DND-41 (cell line): ENCODE data around the gene PRKAG2.

ENCODE experiments used
- ATAC-seq: fragments of 200-7000 bp; cut with Tn5 transposase; 3 replicates; pipeline ENCODE4 v1.9.1; 2021; ENCODE audit warnings: low read depth; ENCODE audit not compliant: insufficient read depth
- DNase-seq: peaks from one replicate; pipeline ENCODE4 v3.0.0-alpha.2; 2020
- H2AFZ ChIP-seq: 2 replicates; pipeline ENCODE4 v1.6.0; 2012; ENCODE audit warnings: low read depth, low read length
- H3K27ac ChIP-seq: 2 replicates; pipeline ENCODE4 v1.5.1; 2012; ENCODE audit warnings: low read length, inconsistent platforms
- H3K27me3 ChIP-seq: fragments of 200-600 bp; sonication (generic); 2 replicates; pipeline ENCODE4 v1.6.0; 2012; ENCODE audit warnings: low read length, mild to moderate bottlenecking, inconsistent platforms; ENCODE audit not compliant: insufficient read depth, poor library complexity
- H3K36me3 ChIP-seq: 2 replicates; pipeline ENCODE4 v1.5.1; 2012; ENCODE audit warnings: low read length, inconsistent platforms; ENCODE audit not compliant: insufficient read depth
- H3K4me1 ChIP-seq: 2 replicates; pipeline ENCODE4 v1.5.1; 2012; ENCODE audit warnings: mild to moderate bottlenecking, low read length; ENCODE audit not compliant: insufficient read depth
- H3K4me2 ChIP-seq: 2 replicates; pipeline ENCODE4 v1.6.0; 2012; ENCODE audit warnings: mild to moderate bottlenecking, moderate library complexity, low read length, inconsistent platforms; ENCODE audit not compliant: insufficient read depth
- H3K4me3 ChIP-seq, 2 experiments: fragments of 200-600 bp in 1 of 2; shearing (Covaris generic) in 1 of 2; 2 replicates each; pipeline ENCODE4 v1.5.1; 2012 to 2016; ENCODE audit warnings: inconsistent platforms in 2 of 2, low read length in 2 of 2, mild to moderate bottlenecking in 2 of 2, low read depth in 1 of 2, moderate library complexity in 1 of 2
- H3K79me2 ChIP-seq: 2 replicates; pipeline ENCODE4 v1.6.0; 2012; ENCODE audit warnings: low read length, inconsistent platforms; ENCODE audit not compliant: insufficient read depth
- H3K9ac ChIP-seq: 2 replicates; pipeline ENCODE4 v1.6.0; 2012; ENCODE audit warnings: low read depth, mild to moderate bottlenecking, inconsistent platforms, low read length, moderate library complexity
- H3K9me3 ChIP-seq: 2 replicates; pipeline ENCODE4 v1.5.1; 2012; ENCODE audit warnings: low read length, moderate library complexity, mild to moderate bottlenecking, inconsistent platforms; ENCODE audit not compliant: insufficient read depth, severe bottlenecking
- H4K20me1 ChIP-seq: 2 replicates; pipeline ENCODE4 v1.6.0; 2012; ENCODE audit warnings: low read length; ENCODE audit not compliant: insufficient read depth
- EZH2 ChIP-seq: IDR thresholded peaks from 3 replicates; pipeline ENCODE4 v1.6.1; 2012; ENCODE audit warnings: borderline replicate concordance, low read depth, mild to moderate bottlenecking, moderate library complexity, low read length, inconsistent platforms; ENCODE audit not compliant: severe bottlenecking
- TF ChIP-seq, protein P1 (sequence below): IDR thresholded peaks from 2 replicates; pipeline ENCODE4 v1.5.1; 2012; ENCODE audit warnings: borderline replicate concordance, low read length, moderate library complexity, mild to moderate bottlenecking; ENCODE audit not compliant: poor library complexity, severe bottlenecking; ENCODE audit errors: extremely low read depth

The PRKAG2 gene

DNA sequence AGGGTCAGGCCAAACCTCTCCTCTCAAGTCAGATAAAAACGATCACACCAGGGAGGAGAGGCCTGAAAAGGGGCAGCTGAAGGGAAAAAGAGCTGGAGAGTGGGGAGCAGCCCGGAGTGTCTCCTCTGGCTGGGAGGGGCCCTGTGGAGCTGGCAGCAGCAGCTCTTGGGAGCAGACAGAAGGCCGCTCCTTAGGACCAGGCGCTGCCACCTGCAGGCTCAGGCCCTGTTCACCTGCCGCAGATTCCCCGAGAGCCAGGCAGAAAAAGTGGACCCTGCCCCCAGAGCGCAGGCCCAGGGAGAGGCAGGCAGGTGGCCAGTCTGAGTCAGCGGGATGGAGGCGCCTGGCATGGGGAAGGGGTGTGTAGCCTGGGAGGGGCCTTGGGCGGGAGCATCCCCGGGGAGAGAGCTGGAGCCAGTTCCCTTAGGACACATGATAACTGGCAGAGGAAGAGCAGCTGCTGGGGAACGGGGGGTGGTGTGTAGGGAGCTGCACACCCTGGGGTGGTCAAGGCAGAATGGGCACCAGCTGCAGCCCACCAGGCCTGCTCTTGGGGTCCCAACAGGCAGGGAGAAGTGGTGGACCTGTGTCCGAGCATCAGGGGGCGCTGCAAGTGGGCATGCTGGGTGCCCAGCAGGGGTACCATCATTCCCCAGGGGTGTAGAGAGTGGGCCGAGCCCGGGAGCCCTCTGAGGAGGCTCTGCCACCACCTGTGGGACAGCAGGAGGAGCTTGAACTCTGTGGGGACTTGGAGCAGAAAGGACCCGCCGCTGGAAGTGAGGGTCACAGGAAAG is 180.0 kb downstream of the PRKAG2 start:
- Histone ChIP-seq H3K27me3 (no peaks in the 10 kb centered on the region), H3K4me3 (no peak overlapping the region), H3K27ac (no peak overlapping the region), H3K4me2 (no peak overlapping the region), H2AFZ (no peak overlapping the region), H3K79me2 (no peaks in the 10 kb centered on the region), H3K36me3 (no peaks in the 10 kb centered on the region), H3K9ac (no peak overlapping the region), H3K4me1 (no peaks in the 10 kb centered on the region), H3K9me3 (no peaks in the 10 kb centered on the region), H4K20me1 (no peaks in the 10 kb centered on the region)
- ATAC-seq (no peak), DNase-seq (no peak)
- no peak for TF ChIP-seq EZH2
- TF ChIP-seq, protein P1, sequence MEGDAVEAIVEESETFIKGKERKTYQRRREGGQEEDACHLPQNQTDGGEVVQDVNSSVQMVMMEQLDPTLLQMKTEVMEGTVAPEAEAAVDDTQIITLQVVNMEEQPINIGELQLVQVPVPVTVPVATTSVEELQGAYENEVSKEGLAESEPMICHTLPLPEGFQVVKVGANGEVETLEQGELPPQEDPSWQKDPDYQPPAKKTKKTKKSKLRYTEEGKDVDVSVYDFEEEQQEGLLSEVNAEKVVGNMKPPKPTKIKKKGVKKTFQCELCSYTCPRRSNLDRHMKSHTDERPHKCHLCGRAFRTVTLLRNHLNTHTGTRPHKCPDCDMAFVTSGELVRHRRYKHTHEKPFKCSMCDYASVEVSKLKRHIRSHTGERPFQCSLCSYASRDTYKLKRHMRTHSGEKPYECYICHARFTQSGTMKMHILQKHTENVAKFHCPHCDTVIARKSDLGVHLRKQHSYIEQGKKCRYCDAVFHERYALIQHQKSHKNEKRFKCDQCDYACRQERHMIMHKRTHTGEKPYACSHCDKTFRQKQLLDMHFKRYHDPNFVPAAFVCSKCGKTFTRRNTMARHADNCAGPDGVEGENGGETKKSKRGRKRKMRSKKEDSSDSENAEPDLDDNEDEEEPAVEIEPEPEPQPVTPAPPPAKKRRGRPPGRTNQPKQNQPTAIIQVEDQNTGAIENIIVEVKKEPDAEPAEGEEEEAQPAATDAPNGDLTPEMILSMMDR, result no peak

DNA sequence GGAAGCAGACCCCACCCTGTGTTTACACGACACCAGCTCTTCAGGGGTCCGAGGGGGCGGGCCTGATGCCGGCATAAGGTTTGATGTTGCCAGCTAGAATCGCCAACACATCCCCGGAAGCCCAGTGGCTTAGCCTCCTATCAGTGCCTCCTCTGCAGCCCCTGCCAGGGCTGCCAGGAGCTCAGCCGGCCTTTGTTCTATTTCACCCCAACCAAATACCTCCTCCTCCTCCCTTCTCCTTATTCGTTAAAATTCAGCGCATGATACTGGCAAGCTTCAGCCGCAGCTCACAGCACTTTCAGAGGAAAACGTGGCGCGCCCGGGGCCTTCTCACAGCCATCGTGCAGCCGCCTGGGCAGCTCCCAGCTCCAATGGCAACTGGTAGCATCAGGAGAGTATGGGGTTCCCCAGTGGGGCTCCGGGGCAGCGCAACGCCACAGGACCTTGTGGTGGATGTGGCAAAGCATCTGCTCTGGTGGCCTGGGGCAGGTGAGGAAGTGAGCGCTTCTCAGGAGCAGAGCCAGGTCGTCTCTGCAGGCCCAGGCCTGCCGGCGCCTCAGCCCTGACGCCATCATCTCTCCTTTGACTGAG is 180.9 kb downstream of the PRKAG2 start:
- H3K27me3 ChIP-seq, result no peaks in the 10 kb centered on the region
- no peak overlapping the region for H2AFZ ChIP-seq
- TF ChIP-seq EZH2, result no peak
- TF ChIP-seq, protein P1, result no peak
- H3K9ac ChIP-seq, result no peak overlapping the region
- ATAC-seq, result no peak
- H3K9me3 ChIP-seq, result no peaks in the 10 kb centered on the region
- H3K79me2 ChIP-seq, result no peaks in the 10 kb centered on the region
- H3K4me2 ChIP-seq, result no peak overlapping the region
- no peak overlapping the region for H3K4me3 ChIP-seq
- H4K20me1 ChIP-seq, result no peaks in the 10 kb centered on the region
- no peaks in the 10 kb centered on the region for H3K36me3 ChIP-seq
- DNase-seq, result no peak
- no peak overlapping the region for H3K27ac ChIP-seq
- H3K4me1 ChIP-seq, result no peaks in the 10 kb centered on the region

DNA sequence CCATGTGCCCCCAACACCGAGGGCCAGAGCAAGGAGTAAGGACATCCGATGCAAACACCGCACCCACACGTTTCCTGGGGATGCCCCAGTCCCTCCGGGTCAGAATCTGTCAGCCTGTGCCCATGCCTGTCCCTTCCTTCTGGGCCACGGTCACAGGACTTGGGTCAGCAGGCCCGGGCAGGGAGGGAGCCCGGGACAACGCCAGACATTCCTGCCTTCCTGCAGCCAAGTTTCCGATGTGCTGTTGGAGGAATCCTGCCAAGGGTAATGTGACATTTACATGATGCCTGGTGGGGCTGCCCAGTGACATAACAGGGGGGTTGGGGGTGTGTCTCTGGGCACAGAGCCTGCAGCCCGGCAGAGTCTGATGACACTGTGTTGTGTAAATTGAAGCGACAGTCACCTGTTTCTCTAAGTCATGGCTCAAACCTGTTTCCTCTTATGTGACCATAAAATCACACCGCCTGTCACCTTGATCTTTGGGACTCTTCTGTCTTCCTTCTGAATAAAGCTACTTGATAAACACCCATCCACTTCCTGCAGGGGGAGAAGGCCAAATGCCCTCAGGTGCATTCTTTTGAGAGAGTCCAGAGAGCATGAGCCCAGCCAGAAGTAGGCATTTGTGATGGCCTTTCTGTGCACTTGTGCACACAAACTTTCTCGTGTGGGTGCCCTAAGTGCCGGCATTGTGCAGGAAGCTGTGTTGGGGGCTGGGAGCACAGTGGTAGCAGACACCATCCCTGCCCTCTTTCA is 181.9 kb downstream of the PRKAG2 start:
- Histone ChIP-seq H3K4me3 (no peak overlapping the region), H3K9me3 (no peaks in the 10 kb centered on the region), H3K27me3 (peaks cover 10% of the 10 kb centered on the region), H3K4me2 (no peak overlapping the region), H3K9ac (no peak overlapping the region), H3K27ac (no peak overlapping the region), H2AFZ (no peak overlapping the region), H3K4me1 (no peaks in the 10 kb centered on the region), H3K79me2 (no peaks in the 10 kb centered on the region), H4K20me1 (no peaks in the 10 kb centered on the region), H3K36me3 (no peaks in the 10 kb centered on the region)
- TF ChIP-seq, protein P1, result no peak
- TF ChIP-seq EZH2, result no peak
- no peak for DNase-seq
- ATAC-seq, result no peak
